Activated B cell treated with CpG ODN at 0.5 μM for 24 hours (primary cell): ENCODE data around the gene OASL. TPM values are rescaled to one million over a fixed set of nuclear protein-coding genes. Genes with fewer than 3 reads are reported as not detected.
A peak's percentile ranks its signal among the peaks of the same experiment; 100 is the strongest.

Experiments
- ATAC-seq: fragments of 200-7000 bp; cut with Tn5 transposase; one replicate; pipeline ENCODE4 v1.10.0; 2021; ENCODE audit warnings: low read depth, mild to moderate bottlenecking, moderate library complexity
- CTCF ChIA-PET: fragments of 350-600 bp; sonication (Branson Sonifier 250); formaldehyde crosslinking; loops from one replicate; lab custom pipeline; 2021; ENCODE audit warnings: antibody characterized with exemption; lab: Charles Lee
- POLR2A ChIA-PET: fragments of 350-600 bp; sonication (Branson Sonifier 250); formaldehyde crosslinking; loops from one replicate; lab custom pipeline; 2021; ENCODE audit warnings: antibody characterized with exemption; lab: Charles Lee
- DNase-seq: peaks from one replicate; pipeline ENCODE4 v3.0.0; 2022
- H3K27ac Mint-ChIP-seq: one replicate; pipeline ENCODE4 v1.8.0; 2020; ENCODE audit warnings: mixed read lengths
- H3K27me3 Mint-ChIP-seq: one replicate; pipeline ENCODE4 v1.8.0; 2021; ENCODE audit warnings: mixed read lengths
- H3K36me3 Mint-ChIP-seq: one replicate; pipeline ENCODE4 v1.8.0; 2021; ENCODE audit warnings: low read depth, mixed read lengths
- H3K4me1 Mint-ChIP-seq: one replicate; pipeline ENCODE4 v1.8.0; 2021; ENCODE audit warnings: mixed read lengths
- H3K4me3 Mint-ChIP-seq: one replicate; pipeline ENCODE4 v1.8.0; 2020; ENCODE audit warnings: mild to moderate bottlenecking, mixed read lengths
- H3K9me3 Mint-ChIP-seq: one replicate; pipeline ENCODE4 v1.8.0; 2020; ENCODE audit warnings: mixed read lengths
- intact Hi-C: fragments of 100-400 bp; cut with micrococcal nuclease; formaldehyde crosslinking; loops from one replicate; pipeline ENCODE4 v1.15.1; 2024
- total RNA-seq: library from RNA; stranded (reverse); gene quantifications from 2 replicates; pipeline ENCODE4 v1.2.3, GENCODE V29; 2022
- TF ChIP-seq, protein P1 (sequence below): fragments of 200-600 bp; IDR thresholded peaks from one replicate; pipeline ENCODE4 v1.8.0; 2022; ENCODE audit warnings: antibody characterized with exemption, mild to moderate bottlenecking

OASL gene
- total RNA-seq, 1 donor from 2014 or later: 1.4 TPM

DNA sequence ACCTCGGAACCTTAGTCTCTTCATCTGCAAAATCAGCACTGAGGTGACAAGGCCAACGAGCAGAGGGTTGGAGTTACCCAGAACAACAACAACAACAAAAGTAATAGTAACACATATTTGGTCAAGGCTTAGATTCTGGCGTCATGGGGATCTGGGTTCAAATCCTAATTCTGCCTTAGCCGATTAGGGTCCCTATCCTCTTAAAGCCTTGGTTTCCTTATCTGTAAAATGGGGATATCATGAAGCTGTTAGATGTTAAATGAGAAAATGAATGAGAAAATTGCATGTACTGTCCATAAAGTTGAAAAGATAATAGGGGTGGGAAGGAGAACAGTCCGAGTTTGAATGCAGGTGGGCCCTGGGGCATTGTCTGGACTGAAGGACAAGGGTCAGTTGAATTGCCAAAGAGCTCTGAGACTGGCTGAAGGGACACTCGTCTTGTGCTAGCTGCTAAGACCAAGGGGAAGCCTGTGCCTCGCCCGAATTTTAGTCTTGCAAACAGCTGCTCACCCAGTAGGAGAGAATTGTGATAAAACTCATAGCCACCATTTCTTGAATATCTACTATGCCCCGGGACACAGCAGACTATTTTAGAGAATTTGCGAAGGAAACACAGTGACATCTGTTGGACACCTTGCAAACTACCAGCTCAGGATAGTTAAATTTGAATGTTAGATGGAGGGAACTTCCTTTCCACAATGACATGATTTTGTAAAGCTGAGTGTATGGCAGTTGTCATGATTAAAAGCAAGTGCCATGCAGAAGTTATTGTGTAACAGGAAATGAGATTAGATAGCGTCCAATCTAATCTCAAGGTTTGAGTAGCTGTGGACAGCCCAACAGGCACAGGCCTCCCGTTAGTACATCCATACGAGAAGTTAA is 67.5 kb downstream of the OASL start:
- no peak overlapping the region for H3K4me3 Mint-ChIP-seq
- H3K27ac Mint-ChIP-seq: no peak overlapping the region
- no peak for DNase-seq
- ChIA-PET POLR2A (interaction anchor here (0.7 to 1.3 kb wide), 5 partner anchors 62 to 390 kb away, joined by 3 to 11 read pairs (median 4); partner anchors contain the start of genes MLEC and POP5), CTCF (interaction anchor here (0.6 to 2.9 kb wide), 36 partner anchors 8 to 392 kb away, joined by 3 to 51 read pairs (median 4); partner anchors contain the start of genes CABP1, MLEC, POP5 and UNC119B)
- ATAC-seq: peak; percentile 94
- H3K27me3 Mint-ChIP-seq: peaks cover 3% of the 10 kb centered on the region
- TF ChIP-seq, protein P1, sequence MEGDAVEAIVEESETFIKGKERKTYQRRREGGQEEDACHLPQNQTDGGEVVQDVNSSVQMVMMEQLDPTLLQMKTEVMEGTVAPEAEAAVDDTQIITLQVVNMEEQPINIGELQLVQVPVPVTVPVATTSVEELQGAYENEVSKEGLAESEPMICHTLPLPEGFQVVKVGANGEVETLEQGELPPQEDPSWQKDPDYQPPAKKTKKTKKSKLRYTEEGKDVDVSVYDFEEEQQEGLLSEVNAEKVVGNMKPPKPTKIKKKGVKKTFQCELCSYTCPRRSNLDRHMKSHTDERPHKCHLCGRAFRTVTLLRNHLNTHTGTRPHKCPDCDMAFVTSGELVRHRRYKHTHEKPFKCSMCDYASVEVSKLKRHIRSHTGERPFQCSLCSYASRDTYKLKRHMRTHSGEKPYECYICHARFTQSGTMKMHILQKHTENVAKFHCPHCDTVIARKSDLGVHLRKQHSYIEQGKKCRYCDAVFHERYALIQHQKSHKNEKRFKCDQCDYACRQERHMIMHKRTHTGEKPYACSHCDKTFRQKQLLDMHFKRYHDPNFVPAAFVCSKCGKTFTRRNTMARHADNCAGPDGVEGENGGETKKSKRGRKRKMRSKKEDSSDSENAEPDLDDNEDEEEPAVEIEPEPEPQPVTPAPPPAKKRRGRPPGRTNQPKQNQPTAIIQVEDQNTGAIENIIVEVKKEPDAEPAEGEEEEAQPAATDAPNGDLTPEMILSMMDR: no peak
- intact Hi-C loops: loop anchor here (1.0 to 5.0 kb wide), 7 partner anchors 67 to 614 kb away; partner anchors contain the start of gene SPPL3
- H3K9me3 Mint-ChIP-seq: no peaks in the 10 kb centered on the region
- peaks cover 8% of the 10 kb centered on the region for H3K4me1 Mint-ChIP-seq
- H3K36me3 Mint-ChIP-seq: no peaks in the 10 kb centered on the region

DNA sequence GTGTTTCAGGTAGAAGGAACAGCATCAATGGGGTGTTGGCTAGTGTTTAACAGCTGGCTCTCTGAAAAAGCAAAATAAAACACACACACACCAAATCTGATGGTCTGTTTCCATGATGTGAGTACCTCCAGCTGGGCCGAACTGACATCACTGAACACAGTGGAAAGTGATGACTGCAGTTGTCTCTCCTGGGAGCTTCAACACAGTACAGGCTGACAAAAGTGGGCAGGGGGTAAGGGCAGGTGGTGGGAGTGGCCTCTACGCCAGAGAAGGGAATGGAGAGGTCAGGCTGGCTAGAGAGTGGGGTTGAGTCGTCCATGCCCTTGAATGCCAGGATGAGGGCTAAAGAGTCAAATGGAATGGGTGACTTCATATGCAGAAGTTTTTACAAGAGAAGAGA is 68.7 kb downstream of the OASL start:
- ChIA-PET POLR2A (interaction anchor here (0.6 to 0.7 kb wide), 2 partner anchors 301 to 495 kb away, joined by 3 to 6 read pairs; no protein-coding TSS in a partner anchor), CTCF (interaction anchor here (0.9 kb wide), 1 partner anchor 256 kb away, joined by 4 read pairs; no protein-coding TSS in a partner anchor)
- Mint-ChIP-seq H3K4me3 (no peak overlapping the region), H3K9me3 (no peaks in the 10 kb centered on the region), H3K4me1 (peaks cover 8% of the 10 kb centered on the region), H3K27ac (no peak overlapping the region), H3K27me3 (peaks cover 8% of the 10 kb centered on the region), H3K36me3 (no peaks in the 10 kb centered on the region)
- ATAC-seq (no peak), DNase-seq (no peak)
- TF ChIP-seq, protein P1: no peak
- intact Hi-C loops: loop anchor here (5.0 kb wide), 1 partner anchor 613 kb away; no protein-coding TSS in a partner anchor

Other genes with a start within 250 kb of the OASL start
- gene SPPL3, start 134.9 kb downstream of the OASL start, total RNA-seq: 39.9 and 40.3 TPM in 2 replicates
- not detected in 2 replicates for gene HNF1A, start 60.7 kb downstream of the OASL start, total RNA-seq
- 23.7 and 24.8 TPM in 2 replicates for gene C12orf43, start 22.8 kb downstream of the OASL start, total RNA-seq
- gene P2RX7, start 93.6 kb upstream of the OASL start, total RNA-seq: 2.7 and 5.3 TPM in 2 replicates
- 17.0 and 19.5 TPM in 2 replicates for gene P2RX4, start 170.9 kb upstream of the OASL start, total RNA-seq